ENCODE data around the gene ASB1.

DNA sequence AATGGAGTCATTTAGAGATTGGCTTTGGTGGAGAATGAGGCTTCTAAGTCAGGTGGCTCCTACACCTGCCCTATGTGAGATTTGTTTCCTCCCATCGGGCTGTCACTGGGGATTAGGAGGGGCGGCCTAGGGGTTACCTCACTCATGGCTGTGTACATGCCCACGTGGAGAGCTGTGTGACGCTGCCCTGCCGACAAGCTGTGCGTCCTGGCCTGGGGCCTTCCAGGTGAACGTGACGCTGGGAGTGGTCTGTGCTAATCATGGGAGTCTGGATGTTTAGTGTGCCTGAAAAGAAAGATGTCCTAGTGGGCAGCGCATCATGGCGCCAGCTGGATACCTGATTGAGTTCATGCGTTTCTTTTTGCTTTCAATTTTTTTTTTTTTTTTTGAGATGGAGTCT is 14.0 kb downstream of the ASB1 start:
- TF ChIP-seq CTCF (IDR thresholded peaks at IDR 0.05; ENCODE audit: insufficient read depth, low read length, poor library complexity, severe bottlenecking): no peak
- TF ChIP-seq EZH2phosphoT487 (conservative IDR thresholded peaks at IDR 0.05; ENCODE audit: low read length): no peak

Measured in SU-DHL-6 (cell line).